Uterus (tissue), 2 donors: ENCODE results near the gene CHN2.

Experiments used
- POLR2A ChIP-seq, 2 donors: fragments of 450-650 bp; IDR thresholded peaks; one replicate each; pipeline ENCODE4 v1.6.1; 2016; ENCODE audit warnings: antibody characterized with exemption in 2 of 2, mild to moderate bottlenecking in 1 of 2, moderate library complexity in 1 of 2
- TF ChIP-seq, protein P1 (sequence below), 4 experiments: fragments of 200-600 bp in 2 of 4; fragments of 450-650 bp in 2 of 4; sonication (generic) in 2 of 4; IDR thresholded peaks; one replicate each; pipeline ENCODE4 v1.5.1; 2016 to 2019; ENCODE audit warnings: antibody characterized with exemption in 4 of 4, mild to moderate bottlenecking in 2 of 4, moderate library complexity in 1 of 4

DNA sequence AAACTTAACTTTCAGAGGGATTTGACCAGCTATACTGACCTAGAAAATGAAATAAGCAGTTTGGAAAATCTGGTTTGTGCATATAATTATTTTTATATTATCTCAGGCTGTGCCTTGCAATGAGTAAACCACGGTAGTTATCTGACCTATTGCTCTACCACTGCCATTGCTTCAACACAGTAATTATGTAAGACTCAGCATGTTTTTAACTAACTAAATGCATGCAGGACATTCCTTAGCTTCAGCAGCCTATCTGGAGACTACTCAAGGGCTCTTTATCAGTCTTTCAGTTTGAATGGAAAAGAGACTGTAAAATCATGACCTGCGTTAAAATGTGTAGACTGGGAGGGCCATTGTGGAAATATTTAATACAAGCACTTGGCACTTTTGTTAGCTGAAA, 22.5 kb downstream of the CHN2 start:
- TF ChIP-seq, protein P1, sequence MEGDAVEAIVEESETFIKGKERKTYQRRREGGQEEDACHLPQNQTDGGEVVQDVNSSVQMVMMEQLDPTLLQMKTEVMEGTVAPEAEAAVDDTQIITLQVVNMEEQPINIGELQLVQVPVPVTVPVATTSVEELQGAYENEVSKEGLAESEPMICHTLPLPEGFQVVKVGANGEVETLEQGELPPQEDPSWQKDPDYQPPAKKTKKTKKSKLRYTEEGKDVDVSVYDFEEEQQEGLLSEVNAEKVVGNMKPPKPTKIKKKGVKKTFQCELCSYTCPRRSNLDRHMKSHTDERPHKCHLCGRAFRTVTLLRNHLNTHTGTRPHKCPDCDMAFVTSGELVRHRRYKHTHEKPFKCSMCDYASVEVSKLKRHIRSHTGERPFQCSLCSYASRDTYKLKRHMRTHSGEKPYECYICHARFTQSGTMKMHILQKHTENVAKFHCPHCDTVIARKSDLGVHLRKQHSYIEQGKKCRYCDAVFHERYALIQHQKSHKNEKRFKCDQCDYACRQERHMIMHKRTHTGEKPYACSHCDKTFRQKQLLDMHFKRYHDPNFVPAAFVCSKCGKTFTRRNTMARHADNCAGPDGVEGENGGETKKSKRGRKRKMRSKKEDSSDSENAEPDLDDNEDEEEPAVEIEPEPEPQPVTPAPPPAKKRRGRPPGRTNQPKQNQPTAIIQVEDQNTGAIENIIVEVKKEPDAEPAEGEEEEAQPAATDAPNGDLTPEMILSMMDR (IDR thresholded peaks at IDR 0.05) = no peak
- no peak for TF ChIP-seq POLR2A (IDR thresholded peaks at IDR 0.05)
